ENCODE measurements around the gene JAM3.

Gene JAM3

GRCh38 chr11:134120921-134121526, 52.2 kb downstream of the JAM3 start:
- FAIRE-seq (no peak), DNase-seq (ENCODE audit: insufficient read length) (no peak)
- TF ChIP-seq POLR2AphosphoS5 (IDR thresholded peaks at IDR 0.05; ENCODE audit: low read depth, low read length): no peak
- TF ChIP-seq POLR2A (IDR thresholded peaks at IDR 0.05; ENCODE audit: low read depth, low read length): no peak
- TF ChIP-seq TAF1 (IDR thresholded peaks at IDR 0.05; ENCODE audit: borderline replicate concordance, low read depth, low read length): no peak

GRCh38 chr11:134124660-134125451, 56.0 kb downstream of the JAM3 start:
- TF ChIP-seq POLR2AphosphoS5 (IDR thresholded peaks at IDR 0.05; ENCODE audit: low read depth, low read length) (no peak), TAF1 (IDR thresholded peaks at IDR 0.05; ENCODE audit: borderline replicate concordance, low read depth, low read length) (no peak), POLR2A (IDR thresholded peaks at IDR 0.05; ENCODE audit: low read depth, low read length) (no peak)
- DNase-seq (ENCODE audit: insufficient read length) (no peak), FAIRE-seq (no peak)

- no peak for FAIRE-seq
Measured at GRCh38 chr11:134125507-134125906, 56.6 kb downstream of the JAM3 start.

GRCh38 chr11:134126217-134126822, 57.4 kb downstream of the JAM3 start:
- FAIRE-seq: no peak
- TF ChIP-seq POLR2AphosphoS5 (IDR thresholded peaks at IDR 0.05; ENCODE audit: low read depth, low read length) (no peak), POLR2A (IDR thresholded peaks at IDR 0.05; ENCODE audit: low read depth, low read length) (no peak), TAF1 (IDR thresholded peaks at IDR 0.05; ENCODE audit: borderline replicate concordance, low read depth, low read length) (no peak)
- no peak for DNase-seq (ENCODE audit: insufficient read length)

More at GRCh38 chr11:134125507-134125906, 56.6 kb downstream of the JAM3 start:
- no peak for DNase-seq (ENCODE audit: insufficient read length)
- TF ChIP-seq POLR2AphosphoS5 (IDR thresholded peaks at IDR 0.05; ENCODE audit: low read depth, low read length) (no peak), POLR2A (IDR thresholded peaks at IDR 0.05; ENCODE audit: low read depth, low read length) (no peak), TAF1 (IDR thresholded peaks at IDR 0.05; ENCODE audit: borderline replicate concordance, low read depth, low read length) (no peak)

- FAIRE-seq (no peak), DNase-seq (ENCODE audit: insufficient read length) (no peak)
- TF ChIP-seq TAF1 (IDR thresholded peaks at IDR 0.05; ENCODE audit: borderline replicate concordance, low read depth, low read length): no peak
- no peak for TF ChIP-seq POLR2AphosphoS5 (IDR thresholded peaks at IDR 0.05; ENCODE audit: low read depth, low read length)
- no peak for TF ChIP-seq POLR2A (IDR thresholded peaks at IDR 0.05; ENCODE audit: low read depth, low read length)
Measured at GRCh38 chr11:134131628-134132244, 62.9 kb downstream of the JAM3 start.

GRCh38 chr11:134132808-134133207, 63.9 kb downstream of the JAM3 start:
- TF ChIP-seq POLR2AphosphoS5 (IDR thresholded peaks at IDR 0.05; ENCODE audit: low read depth, low read length) (no peak), POLR2A (IDR thresholded peaks at IDR 0.05; ENCODE audit: low read depth, low read length) (no peak), TAF1 (IDR thresholded peaks at IDR 0.05; ENCODE audit: borderline replicate concordance, low read depth, low read length) (no peak)
- FAIRE-seq (no peak), DNase-seq (ENCODE audit: insufficient read length) (no peak)

- TF ChIP-seq TAF1 (IDR thresholded peaks at IDR 0.05; ENCODE audit: borderline replicate concordance, low read depth, low read length) (no peak), POLR2AphosphoS5 (IDR thresholded peaks at IDR 0.05; ENCODE audit: low read depth, low read length) (no peak), POLR2A (IDR thresholded peaks at IDR 0.05; ENCODE audit: low read depth, low read length) (no peak)
- DNase-seq (ENCODE audit: insufficient read length) (no peak), FAIRE-seq (no peak)
Measured at GRCh38 chr11:134134167-134134566, 65.3 kb downstream of the JAM3 start.

GRCh38 chr11:134138376-134138775, 69.5 kb downstream of the JAM3 start:
- no peak for FAIRE-seq
- no peak for TF ChIP-seq TAF1 (IDR thresholded peaks at IDR 0.05; ENCODE audit: borderline replicate concordance, low read depth, low read length)

GRCh38 chr11:134139303-134139872, 70.5 kb downstream of the JAM3 start:
- FAIRE-seq (no peak), DNase-seq (ENCODE audit: insufficient read length) (no peak)
- TF ChIP-seq TAF1 (IDR thresholded peaks at IDR 0.05; ENCODE audit: borderline replicate concordance, low read depth, low read length) (no peak), POLR2A (IDR thresholded peaks at IDR 0.05; ENCODE audit: low read depth, low read length) (no peak), POLR2AphosphoS5 (IDR thresholded peaks at IDR 0.05; ENCODE audit: low read depth, low read length) (no peak)

More at GRCh38 chr11:134138376-134138775, 69.5 kb downstream of the JAM3 start:
- no peak for DNase-seq (ENCODE audit: insufficient read length)

GRCh38 chr11:134139873-134140331, 71.0 kb downstream of the JAM3 start:
- DNase-seq (ENCODE audit: insufficient read length): no peak
- FAIRE-seq: peak; percentile 81

GRCh38 chr11:134140961-134141490, 72.2 kb downstream of the JAM3 start:
- TF ChIP-seq POLR2A (IDR thresholded peaks at IDR 0.05; ENCODE audit: low read depth, low read length) (no peak), POLR2AphosphoS5 (IDR thresholded peaks at IDR 0.05; ENCODE audit: low read depth, low read length) (no peak), TAF1 (IDR thresholded peaks at IDR 0.05; ENCODE audit: borderline replicate concordance, low read depth, low read length) (no peak)
- no peak for DNase-seq (ENCODE audit: insufficient read length)
- FAIRE-seq: no peak

More at GRCh38 chr11:134139873-134140331, 71.0 kb downstream of the JAM3 start:
- no peak for TF ChIP-seq POLR2A (IDR thresholded peaks at IDR 0.05; ENCODE audit: low read depth, low read length)
- no peak for TF ChIP-seq POLR2AphosphoS5 (IDR thresholded peaks at IDR 0.05; ENCODE audit: low read depth, low read length)
- no peak for TF ChIP-seq TAF1 (IDR thresholded peaks at IDR 0.05; ENCODE audit: borderline replicate concordance, low read depth, low read length)
